ENCODE results near the gene SEMA3G.

- TF ChIP-seq, protein P1, sequence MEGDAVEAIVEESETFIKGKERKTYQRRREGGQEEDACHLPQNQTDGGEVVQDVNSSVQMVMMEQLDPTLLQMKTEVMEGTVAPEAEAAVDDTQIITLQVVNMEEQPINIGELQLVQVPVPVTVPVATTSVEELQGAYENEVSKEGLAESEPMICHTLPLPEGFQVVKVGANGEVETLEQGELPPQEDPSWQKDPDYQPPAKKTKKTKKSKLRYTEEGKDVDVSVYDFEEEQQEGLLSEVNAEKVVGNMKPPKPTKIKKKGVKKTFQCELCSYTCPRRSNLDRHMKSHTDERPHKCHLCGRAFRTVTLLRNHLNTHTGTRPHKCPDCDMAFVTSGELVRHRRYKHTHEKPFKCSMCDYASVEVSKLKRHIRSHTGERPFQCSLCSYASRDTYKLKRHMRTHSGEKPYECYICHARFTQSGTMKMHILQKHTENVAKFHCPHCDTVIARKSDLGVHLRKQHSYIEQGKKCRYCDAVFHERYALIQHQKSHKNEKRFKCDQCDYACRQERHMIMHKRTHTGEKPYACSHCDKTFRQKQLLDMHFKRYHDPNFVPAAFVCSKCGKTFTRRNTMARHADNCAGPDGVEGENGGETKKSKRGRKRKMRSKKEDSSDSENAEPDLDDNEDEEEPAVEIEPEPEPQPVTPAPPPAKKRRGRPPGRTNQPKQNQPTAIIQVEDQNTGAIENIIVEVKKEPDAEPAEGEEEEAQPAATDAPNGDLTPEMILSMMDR (IDR thresholded peaks at IDR 0.05), result no peak
- TF ChIP-seq POLR2A (IDR thresholded peaks at IDR 0.05), result no peak
Measured at GRCh38 chr3:52472239-52473000, 27.5 kb upstream of the SEMA3G start.

Data from uterus (tissue), 2 donors.